HG03439 (cell line): ENCODE measurements around the gene NT5DC2.

ENCODE experiments used
- ATAC-seq: cut with Tn5 transposase; IDR thresholded peaks from one replicate; pipeline ENCODE4 v1.9.1; 2021; ENCODE audit warnings: mild to moderate bottlenecking, moderate library complexity; ENCODE audit not compliant: unreplicated experiment

The NT5DC2 gene

GRCh38 chr3:52490035-52490938 lies 43.4 kb downstream of the NT5DC2 start:
- no peak for ATAC-seq

GRCh38 chr3:52489453-52489852 lies 44.2 kb downstream of the NT5DC2 start:
- ATAC-seq, result no peak

DNA sequence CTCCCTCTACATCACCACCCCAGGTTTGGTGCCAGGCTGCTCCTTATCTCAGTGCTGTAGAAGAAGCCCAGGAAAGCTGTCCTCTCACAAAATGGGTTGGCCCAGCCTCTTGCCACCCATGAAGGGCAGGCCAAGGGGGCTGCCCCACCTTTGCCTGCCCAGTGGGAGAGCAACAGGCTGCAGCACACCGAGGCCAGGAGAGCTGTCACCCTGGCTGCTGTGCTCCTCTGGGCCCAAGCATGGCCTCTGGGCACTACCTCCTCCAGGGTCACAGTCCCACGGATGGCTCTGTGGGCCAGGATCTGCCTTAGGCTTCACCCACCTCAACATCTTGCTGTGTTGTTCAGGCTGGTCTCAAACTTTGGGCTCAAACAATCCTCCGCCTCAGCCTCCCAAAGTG lies 44.9 kb downstream of the NT5DC2 start:
- ATAC-seq, result no peak

- no peak for ATAC-seq
Measured at GRCh38 chr3:52487788-52488691, 45.6 kb downstream of the NT5DC2 start.

- ATAC-seq, result no peak
Measured at GRCh38 chr3:52487050-52487787, 46.4 kb downstream of the NT5DC2 start.

GRCh38 chr3:52484680-52485461 lies 48.8 kb downstream of the NT5DC2 start:
- ATAC-seq, result no peak

DNA sequence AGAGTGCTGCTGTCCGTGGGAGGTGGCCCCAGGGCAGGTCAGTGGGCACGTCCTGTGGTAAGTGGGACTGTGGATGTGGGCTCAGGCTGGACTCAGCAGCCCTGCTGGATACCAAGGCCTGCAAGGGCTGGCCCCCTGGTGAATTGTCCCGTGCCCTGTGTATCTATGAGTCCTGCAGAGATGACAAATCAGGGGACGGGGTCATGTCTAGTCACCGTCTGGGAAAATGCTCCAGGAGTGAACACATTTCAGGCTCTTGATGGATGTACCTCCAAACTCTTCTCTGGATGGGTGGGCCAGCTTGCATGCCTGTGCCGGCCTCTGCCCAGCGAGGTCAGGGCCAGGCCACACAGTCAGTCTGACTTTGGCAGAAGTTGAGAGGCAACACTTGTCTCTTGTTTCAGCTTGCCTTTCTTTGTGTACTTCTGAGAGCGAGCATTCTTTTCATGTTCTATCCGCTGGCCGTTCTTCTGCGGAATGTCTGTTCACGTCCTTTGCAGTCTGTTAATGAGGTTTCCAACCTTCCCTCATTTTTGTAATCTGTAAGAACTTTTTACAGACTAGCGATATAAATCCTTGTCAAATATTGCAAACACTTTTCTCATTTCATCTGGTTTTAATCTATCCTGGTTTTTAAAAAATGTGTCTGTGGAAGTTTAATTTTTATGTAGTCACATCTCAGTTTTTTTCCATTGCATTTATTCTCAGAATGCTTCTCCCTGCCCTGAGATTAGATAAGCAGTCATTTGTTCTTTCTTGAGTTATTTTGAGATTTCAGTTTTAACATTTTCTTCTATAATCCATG lies 49.9 kb downstream of the NT5DC2 start:
- no peak for ATAC-seq

DNA sequence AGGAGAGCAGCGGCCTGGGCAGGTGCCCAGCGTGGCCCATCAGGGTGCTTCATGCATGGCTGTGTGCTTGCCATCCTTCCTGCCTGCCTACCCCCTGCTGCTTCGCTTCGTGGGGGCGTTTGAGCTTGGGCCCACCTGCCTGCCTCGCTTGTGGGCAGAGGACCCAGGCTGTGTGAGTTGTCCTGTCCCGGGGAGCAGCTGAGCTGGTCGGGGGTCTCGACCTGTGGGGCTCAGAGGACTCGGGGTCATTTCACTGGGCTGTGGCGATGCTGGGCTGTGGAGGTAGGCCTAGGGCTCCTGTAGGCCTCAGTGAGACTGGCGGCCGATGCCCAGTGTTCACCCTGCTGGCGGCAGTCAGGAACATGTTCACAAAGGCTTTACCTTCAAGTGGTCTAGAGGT lies 50.6 kb downstream of the NT5DC2 start:
- no peak for ATAC-seq

- no peak for ATAC-seq
Measured at GRCh38 chr3:52481819-52482521, 51.7 kb downstream of the NT5DC2 start.

- no peak for ATAC-seq
Measured at GRCh38 chr3:52480768-52481715, 52.6 kb downstream of the NT5DC2 start.

GRCh38 chr3:52479877-52480575 lies 53.6 kb downstream of the NT5DC2 start:
- no peak for ATAC-seq

GRCh38 chr3:52479037-52479876 lies 54.4 kb downstream of the NT5DC2 start:
- no peak for ATAC-seq

GRCh38 chr3:52477796-52478095 lies 55.9 kb downstream of the NT5DC2 start:
- ATAC-seq, result no peak

DNA sequence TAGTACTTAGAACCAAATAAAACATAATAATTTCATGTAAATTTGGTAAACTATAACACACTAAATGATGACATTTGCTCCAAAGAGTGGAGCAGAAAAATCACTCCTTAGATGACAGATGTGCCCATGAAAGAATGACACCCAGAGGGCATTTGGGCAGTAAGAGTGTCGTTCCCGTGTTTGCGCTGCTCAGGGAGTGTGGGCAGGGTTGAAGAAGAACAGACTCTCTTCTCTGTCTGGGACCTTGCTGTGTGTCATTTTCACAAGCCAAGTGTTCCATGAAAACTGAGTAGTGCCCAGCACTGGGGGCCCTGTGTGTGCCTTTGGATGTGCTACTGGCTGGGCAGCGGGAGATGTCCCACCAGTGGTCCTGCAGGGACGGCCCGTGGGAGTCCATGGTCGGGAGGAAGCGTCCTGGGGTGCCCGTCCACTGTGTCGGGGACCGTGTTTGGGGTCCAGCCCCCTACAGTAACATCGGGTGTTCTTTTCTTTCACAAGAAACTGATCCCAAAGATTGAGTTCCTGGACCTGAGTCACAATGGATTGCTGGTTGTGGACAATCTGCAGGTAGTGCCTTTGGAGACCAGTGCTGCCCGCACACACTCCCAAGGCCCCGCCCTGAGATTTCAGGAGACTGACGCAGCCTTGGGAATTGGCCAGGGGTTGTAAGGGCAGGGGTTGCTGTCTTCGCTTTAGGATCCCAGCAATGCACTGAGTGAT lies 56.4 kb downstream of the NT5DC2 start:
- ATAC-seq, result no peak
